HEK293 (cell line): ENCODE measurements around the gene GPR107.

Experiments used
- GFI1B ChIP-seq: fragments of 450-650 bp; formaldehyde crosslinking; IDR thresholded peaks from 2 replicates; pipeline ENCODE4 v1.5.1; 2016; ENCODE audit warnings: missing biosample characterization, missing genetic modification characterization
- GLI2 ChIP-seq: fragments of 450-650 bp; formaldehyde crosslinking; IDR thresholded peaks from 2 replicates; pipeline ENCODE4; 2017; ENCODE audit warnings: missing biosample characterization, missing genetic modification characterization, low read depth, borderline replicate concordance
- HOXD13 ChIP-seq: sonication (generic); formaldehyde crosslinking; IDR thresholded peaks from 2 replicates; pipeline ENCODE4 v1.8.0; 2022; ENCODE audit warnings: missing genetic modification reagents, borderline replicate concordance
- INSM2 ChIP-seq: fragments of 450-650 bp; formaldehyde crosslinking; IDR thresholded peaks from 2 replicates; pipeline ENCODE4 v1.5.1; 2016; ENCODE audit warnings: missing biosample characterization, missing genetic modification characterization
- PRDM2 ChIP-seq: fragments of 450-650 bp; formaldehyde crosslinking; IDR thresholded peaks from 2 replicates; pipeline ENCODE4 v1.5.1; 2016; ENCODE audit warnings: missing biosample characterization, missing genetic modification characterization, borderline replicate concordance
- REPIN1 ChIP-seq: fragments of 450-650 bp; formaldehyde crosslinking; IDR thresholded peaks from 2 replicates; pipeline ENCODE4 v1.5.1; 2017; ENCODE audit warnings: missing biosample characterization, missing genetic modification characterization, low read depth
- ZBTB1 ChIP-seq: fragments of 450-650 bp; formaldehyde crosslinking; IDR thresholded peaks from 2 replicates; pipeline ENCODE4 v1.5.1; 2016; ENCODE audit warnings: missing biosample characterization, missing genetic modification characterization
- ZBTB10 ChIP-seq: fragments of 450-650 bp; formaldehyde crosslinking; IDR thresholded peaks from 2 replicates; pipeline ENCODE4 v1.5.1; 2016; ENCODE audit warnings: missing biosample characterization, missing genetic modification characterization
- ZBTB17 ChIP-seq: fragments of 450-650 bp; formaldehyde crosslinking; IDR thresholded peaks from 2 replicates; pipeline ENCODE4 v1.5.1; 2016; ENCODE audit warnings: missing biosample characterization, missing genetic modification characterization
- ZBTB49 ChIP-seq: fragments of 450-650 bp; formaldehyde crosslinking; IDR thresholded peaks from 2 replicates; pipeline ENCODE4 v1.5.1; 2016; ENCODE audit warnings: missing biosample characterization, missing genetic modification characterization, low read depth
- ZFHX2 ChIP-seq: fragments of 450-650 bp; formaldehyde crosslinking; conservative IDR thresholded peaks from 2 replicates; pipeline ENCODE4 v1.5.1; 2016; ENCODE audit warnings: missing biosample characterization, missing genetic modification characterization
- ZFP69B ChIP-seq: fragments of 450-650 bp; formaldehyde crosslinking; IDR thresholded peaks from 2 replicates; pipeline ENCODE4 v1.5.1; 2016; ENCODE audit warnings: missing biosample characterization, missing genetic modification characterization
- ZIC2 ChIP-seq: fragments of 450-650 bp; formaldehyde crosslinking; IDR thresholded peaks from 2 replicates; pipeline ENCODE4 v1.5.1; 2016; ENCODE audit warnings: missing biosample characterization, missing genetic modification characterization
- ZNF121 ChIP-seq: fragments of 450-650 bp; formaldehyde crosslinking; IDR thresholded peaks from 2 replicates; pipeline ENCODE4 v1.5.1; 2016; ENCODE audit warnings: missing biosample characterization, missing genetic modification characterization
- ZNF132 ChIP-seq: fragments of 450-650 bp; formaldehyde crosslinking; IDR thresholded peaks from 2 replicates; pipeline ENCODE4 v1.5.1; 2017; ENCODE audit warnings: missing biosample characterization, missing genetic modification characterization, borderline replicate concordance
- ZNF175 ChIP-seq: fragments of 450-650 bp; formaldehyde crosslinking; IDR thresholded peaks from 2 replicates; pipeline ENCODE4 v1.5.1; 2016; ENCODE audit warnings: missing biosample characterization, missing genetic modification characterization
- ZNF214 ChIP-seq: fragments of 450-650 bp; formaldehyde crosslinking; IDR thresholded peaks from 2 replicates; pipeline ENCODE4 v1.5.1; 2017; ENCODE audit warnings: missing biosample characterization, mild to moderate bottlenecking, missing genetic modification characterization, borderline replicate concordance
- ZNF37A ChIP-seq: fragments of 450-650 bp; IDR thresholded peaks from 2 replicates; pipeline ENCODE4 v1.5.1; 2018; ENCODE audit warnings: missing biosample characterization, missing genetic modification characterization
- ZNF580 ChIP-seq: fragments of 450-650 bp; formaldehyde crosslinking; IDR thresholded peaks from 2 replicates; pipeline ENCODE4 v1.5.1; 2016; ENCODE audit warnings: missing biosample characterization, missing genetic modification characterization
- ZNF692 ChIP-seq: fragments of 450-650 bp; formaldehyde crosslinking; IDR thresholded peaks from 2 replicates; pipeline ENCODE4 v1.5.1; 2016; ENCODE audit warnings: missing biosample characterization, missing genetic modification characterization
- ZNF704 ChIP-seq: fragments of 450-650 bp; formaldehyde crosslinking; IDR thresholded peaks from 2 replicates; pipeline ENCODE4 v1.5.1; 2016; ENCODE audit warnings: missing biosample characterization, missing genetic modification characterization
- ZNF76 ChIP-seq: fragments of 450-650 bp; formaldehyde crosslinking; IDR thresholded peaks from 2 replicates; pipeline ENCODE4; 2016; ENCODE audit warnings: low read depth, missing biosample characterization, missing genetic modification characterization, borderline replicate concordance
- ZNF791 ChIP-seq: fragments of 450-650 bp; formaldehyde crosslinking; IDR thresholded peaks from 2 replicates; pipeline ENCODE4 v1.5.1; 2016; ENCODE audit warnings: missing biosample characterization, missing genetic modification characterization

Gene GPR107

GRCh38 chr9:130177898-130178805 lies 124.4 kb downstream of the GPR107 start (continued):
- TF ChIP-seq PRDM2 (no peak), ZBTB17 (0 out of 2 replicates have a peak, but pooled peaks have one; percentile 32), HOXD13 (CRISPR knock-in tag) (no peak), ZNF121 (tag by site-specific recombination) (peak; percentile 81), ZIC2 (tag by site-specific recombination) (peak; percentile 95), ZNF214 (tag by site-specific recombination) (no peak), ZBTB10 (tag by site-specific recombination) (no peak), ZNF704 (tag by site-specific recombination) (no peak), ZBTB1 (no peak), ZNF692 (tag by site-specific recombination) (0 out of 2 replicates have a peak, but pooled peaks have one; percentile 17), ZNF791 (no peak), ZNF37A (tag by site-specific recombination) (no peak), ZNF76 (peak; percentile 53; the same call in 1 of the 2 replicates), ZNF580 (tag by site-specific recombination) (no peak), GLI2 (tag by site-specific recombination) (no peak), ZNF132 (no peak), ZBTB49 (tag by site-specific recombination) (no peak), ZFP69B (tag by site-specific recombination) (no peak), ZNF175 (tag by site-specific recombination) (no peak), REPIN1 (tag by site-specific recombination) (no peak), GFI1B (tag by site-specific recombination) (no peak), INSM2 (tag by site-specific recombination) (no peak), ZFHX2 (tag by site-specific recombination) (no peak)
